SK-N-SH (cell line): ENCODE results near the gene ASGR1. TPM values are rescaled to one million over a fixed set of nuclear protein-coding genes. Genes with fewer than 3 reads are reported as not detected.

Experiments used
- CTCF ChIA-PET: fragments of 300-600, 350-600 bp; formaldehyde crosslinking; extraction: SDS; loops from one replicate; lab custom pipeline; 2021; lab: Yijun Ruan, JAX
- POLR2A ChIA-PET: fragments of 350-600 bp; sonication (Branson Sonifier 250); formaldehyde crosslinking; extraction: SDS; loops from one replicate; lab custom pipeline; 2020; ENCODE audit warnings: antibody characterized with exemption, inconsistent platforms; lab: Yijun Ruan, JAX
- DNase-seq: peaks from one replicate; pipeline ENCODE4 v3.0.0; 2012
- H2AFZ ChIP-seq: fragments of 200-600 bp; sonication (generic); 2 replicates; pipeline ENCODE4 v1.8.1; 2016; ENCODE audit warnings: antibody characterized with exemption, mild to moderate bottlenecking, low read depth
- H3F3A ChIP-seq: fragments of 200-600 bp; sonication (generic); replicated peaks from 2 replicates; pipeline ENCODE3; 2016; ENCODE audit warnings: antibody characterized with exemption, mild to moderate bottlenecking; ENCODE audit not compliant: insufficient read depth
- H3K27ac ChIP-seq, 2 experiments: fragments of 200-500 bp in 1 of 2; fragments of 200-600 bp in 1 of 2; sonication (Bioruptor generic) in 1 of 2; sonication (generic), shearing (Covaris generic) in 1 of 2; 2 replicates each; pipeline versions ENCODE4 v1.5.1 to v1.6.1; 2014 to 2016; ENCODE audit warnings: low read depth in 2 of 2, inconsistent platforms in 1 of 2, low read length in 1 of 2, mild to moderate bottlenecking in 1 of 2, mixed read lengths in 1 of 2
- H3K27me3 ChIP-seq: fragments of 200-600 bp; sonication (generic), shearing (Covaris generic); 2 replicates; pipeline ENCODE4 v1.6.1; 2016; ENCODE audit warnings: mixed run types; ENCODE audit not compliant: insufficient read depth
- H3K36me3 ChIP-seq, 2 experiments: fragments of 200-500 bp in 1 of 2; fragments of 200-600 bp in 1 of 2; sonication (Bioruptor generic) in 1 of 2; sonication (generic) in 1 of 2; replicated peaks in 1 of 2; 2 replicates each; pipeline versions ENCODE3 to v1.5.1; 2014 to 2016; ENCODE audit warnings: low read length in 1 of 2, mild to moderate bottlenecking in 1 of 2; ENCODE audit not compliant: insufficient read depth in 2 of 2, control insufficient read depth in 1 of 2
- H3K4me1 ChIP-seq, 2 experiments: fragments of 200-500 bp in 1 of 2; fragments of 200-600 bp in 1 of 2; sonication (Bioruptor generic) in 1 of 2; sonication (generic), shearing (Covaris generic) in 1 of 2; 2 replicates each; pipeline versions ENCODE4 v1.5.1 to v1.6.1; 2014 to 2016; ENCODE audit warnings: low read depth in 1 of 2, low read length in 1 of 2, mixed run types in 1 of 2; ENCODE audit not compliant: insufficient read depth in 2 of 2, control insufficient read depth in 1 of 2
- H3K4me2 ChIP-seq: fragments of 200-600 bp; sonication (generic), shearing (Covaris generic); 2 replicates; pipeline ENCODE4 v1.6.1; 2017; ENCODE audit warnings: mixed run types
- H3K4me3 ChIP-seq, 2 experiments: fragments of 200-500 bp in 1 of 2; fragments of 200-600 bp in 1 of 2; sonication (Bioruptor generic) in 1 of 2; sonication (generic), shearing (Covaris generic) in 1 of 2; 2 replicates each; pipeline versions ENCODE4 v1.5.1 to v1.8.1; 2014 to 2016; ENCODE audit warnings: low read depth in 2 of 2, inconsistent platforms in 1 of 2, low read length in 1 of 2, mild to moderate bottlenecking in 1 of 2, mixed read lengths in 1 of 2, moderate library complexity in 1 of 2
- H3K79me2 ChIP-seq: fragments of 200-600 bp; sonication (generic); 2 replicates; pipeline ENCODE4 v1.8.1; 2017; ENCODE audit warnings: mild to moderate bottlenecking; ENCODE audit not compliant: insufficient read depth
- H3K9ac ChIP-seq: fragments of 200-600 bp; sonication (generic); 2 replicates; pipeline ENCODE4 v1.6.1; 2017; ENCODE audit warnings: mixed run types
- H3K9me2 ChIP-seq: fragments of 200-600 bp; sonication (generic); 2 replicates; pipeline ENCODE4 v1.6.1; 2017; ENCODE audit warnings: mixed run types
- H3K9me3 ChIP-seq: fragments of 200-600 bp; sonication (generic); 2 replicates; pipeline ENCODE4 v1.6.1; 2017; ENCODE audit warnings: mixed run types, mild to moderate bottlenecking, moderate library complexity
- H4K20me1 ChIP-seq: fragments of 200-600 bp; sonication (generic); 2 replicates; pipeline ENCODE4 v1.6.1; 2017; ENCODE audit warnings: mild to moderate bottlenecking, mixed run types; ENCODE audit not compliant: insufficient read depth
- CTCF ChIP-seq: fragments of 200-600 bp; sonication (generic); IDR thresholded peaks from 2 replicates; pipeline ENCODE4 v1.6.1; 2017; ENCODE audit warnings: antibody characterized with exemption, mild to moderate bottlenecking, moderate library complexity
- ELF1 ChIP-seq: IDR thresholded peaks from 2 replicates; pipeline ENCODE4 v1.4.0; 2012
- EP300 ChIP-seq, 2 experiments: IDR thresholded peaks; 2 replicates each; pipeline versions ENCODE4 v1.4.0 to v1.6.1; 2012; ENCODE audit warnings: borderline replicate concordance in 1 of 2, low read depth in 1 of 2, low read length in 1 of 2
- EZH2phosphoT487 ChIP-seq: fragments of 200-600 bp; sonication (generic); IDR thresholded peaks from 2 replicates; pipeline ENCODE4 v1.6.1; 2017; ENCODE audit warnings: low read depth, mixed run types, mild to moderate bottlenecking, antibody characterized with exemption, moderate library complexity, borderline replicate concordance
- FOXM1 ChIP-seq: IDR thresholded peaks from 2 replicates; pipeline ENCODE4 v1.4.0; 2012; ENCODE audit warnings: low read depth, mild to moderate bottlenecking
- IRF3 ChIP-seq: fragments of 150-350 bp; IDR thresholded peaks from 2 replicates; pipeline ENCODE4 v1.6.1; 2016; ENCODE audit warnings: mild to moderate bottlenecking, low read depth, low read length
- MAX ChIP-seq: IDR thresholded peaks from 2 replicates; pipeline ENCODE4 v1.4.0; 2012; ENCODE audit warnings: low read depth
- MEF2A ChIP-seq: IDR thresholded peaks from 2 replicates; pipeline ENCODE4 v1.4.0; 2012; ENCODE audit warnings: low read depth, borderline replicate concordance
- NFIC ChIP-seq: IDR thresholded peaks from 2 replicates; pipeline ENCODE4 v1.4.0; 2012; ENCODE audit warnings: borderline replicate concordance
- NRF1 ChIP-seq: IDR thresholded peaks from 2 replicates; pipeline ENCODE4 v1.6.1; 2012; ENCODE audit warnings: low read depth, mild to moderate bottlenecking, low read length
- PBX3 ChIP-seq: IDR thresholded peaks from 2 replicates; pipeline ENCODE4; 2012
- RAD21 ChIP-seq: IDR thresholded peaks from 2 replicates; pipeline ENCODE4 v1.6.1; 2012; ENCODE audit warnings: mild to moderate bottlenecking, low read length
- REST ChIP-seq: IDR thresholded peaks from 2 replicates; pipeline ENCODE4 v1.6.1; 2012; ENCODE audit warnings: mild to moderate bottlenecking, low read depth, low read length, moderate library complexity
- SMC3 ChIP-seq: IDR thresholded peaks from 2 replicates; pipeline ENCODE4 v1.6.1; 2012; ENCODE audit warnings: low read depth, low read length, improper control_type of control experiment
- TAF1 ChIP-seq: IDR thresholded peaks from 2 replicates; pipeline ENCODE4 v1.6.1; 2012; ENCODE audit warnings: low read depth, mild to moderate bottlenecking, low read length, moderate library complexity, borderline replicate concordance
- USF1 ChIP-seq: IDR thresholded peaks from 2 replicates; pipeline ENCODE4 v1.4.0; 2012; ENCODE audit warnings: low read depth, borderline replicate concordance
- USF2 ChIP-seq: fragments of 150-350 bp; IDR thresholded peaks from 2 replicates; pipeline ENCODE4 v1.6.1; 2017; ENCODE audit warnings: antibody characterized with exemption, low read length, low read depth, borderline replicate concordance
- YY1 ChIP-seq: IDR thresholded peaks from 2 replicates; pipeline ENCODE4 v1.4.0; 2012; ENCODE audit warnings: low read depth, mild to moderate bottlenecking
- ZBTB33 ChIP-seq: IDR thresholded peaks from 2 replicates; pipeline ENCODE4 v1.4.0; 2012; ENCODE audit warnings: low read depth, borderline replicate concordance
- WGBS: methylation state at CpG from one replicate; pipeline ENCODE4 v1.1.6; 2017; ENCODE audit warnings: low lambda C conversion rate; 5-methylcytosine and 5-hydroxymethylcytosine counted together
- polyA plus RNA-seq, 3 experiments: library from polyadenylated mRNA; depleted of rRNA; stranded (reverse); fragments of >200 nt; gene quantifications; 2 replicates each; pipeline ENCODE4 v1.2.3, GENCODE V29; 2012

The ASGR1 gene
- polyA plus RNA-seq, 1 of the 3 experiments (the other 2 are of a cell fraction), result 2.1 TPM

GRCh38 chr17:7208027-7208571 is 28.9 kb upstream of the ASGR1 start:
- TF ChIP-seq RAD21, result no peak
- no peak for TF ChIP-seq EP300 (IDR thresholded peaks at IDR 0.05; ENCODE audit: borderline replicate concordance in 1 of 2, low read depth in 1 of 2, low read length in 1 of 2)
- no peak for TF ChIP-seq SMC3
- no peak for TF ChIP-seq NFIC
- no peak for TF ChIP-seq TAF1
- TF ChIP-seq CTCF, result no peak
- no peak for TF ChIP-seq YY1
- TF ChIP-seq USF2, result no peak
- TF ChIP-seq NRF1, result no peak
- no peak for TF ChIP-seq FOXM1
- no peak for TF ChIP-seq USF1
- TF ChIP-seq EZH2phosphoT487, result no peak
- no peak for TF ChIP-seq MEF2A
- no peak for TF ChIP-seq REST
- TF ChIP-seq ELF1, result no peak
- no peak for TF ChIP-seq ZBTB33
- TF ChIP-seq IRF3, result no peak
- no peak for TF ChIP-seq MAX
- TF ChIP-seq PBX3, result no peak
- Histone ChIP-seq H3K9me2 (no peaks in the 10 kb centered on the region), H3K4me2 (no peak overlapping the region), H3F3A (peaks cover 6% of the 10 kb centered on the region), H2AFZ (no peak overlapping the region), H3K9me3 (no peaks in the 10 kb centered on the region), H4K20me1 (peaks cover 37% of the 10 kb centered on the region), H3K4me3 (no peak overlapping the region), H3K36me3 (peaks cover under 1 to 5% of the 10 kb centered on the region in 2 experiments), H3K27ac (no peak overlapping the region), H3K79me2 (peaks cover 46% of the 10 kb centered on the region), H3K9ac (no peak overlapping the region), H3K4me1 (peaks cover 6 to 23% of the 10 kb centered on the region in 2 experiments; a peak in 2 of 4 replicates), H3K27me3 (no peaks in the 10 kb centered on the region)
- CTCF ChIA-PET, result interaction anchor here (0.5 to 2.3 kb wide), 4 partner anchors 12 to 949 kb away, joined by 3 to 8 read pairs (median 4); partner anchors contain the start of genes ACADVL and DLG4
- DNase-seq, result no peak
- POLR2A ChIA-PET, result no interaction called here
- 73% methylated on average over 13 of the region's 21 CpGs for WGBS
